Activated T-cell treated with anti-CD3 and anti-CD28 coated beads, Interleukin-2, amount 50 U/mL, for 4 hours (primary cell): ENCODE data around the gene SLC8B1. TPM values are rescaled to one million over a fixed set of nuclear protein-coding genes. Genes with fewer than 3 reads are reported as not detected.

Experiments used
- ATAC-seq, 2 donors: fragments of 200-7000 bp; cut with Tn5 transposase; one replicate each; pipeline ENCODE4 v1.10.0; 2021
- DNase-seq: peaks from one replicate; pipeline ENCODE4 v3.0.0-alpha.2; 2020
- H3K27me3 Mint-ChIP-seq: one replicate; pipeline ENCODE4 v1.8.0; 2021; ENCODE audit warnings: low read depth, mixed read lengths
- H3K36me3 Mint-ChIP-seq: one replicate; pipeline ENCODE4 v1.8.0; 2022; ENCODE audit warnings: mixed read lengths; ENCODE audit not compliant: insufficient read depth
- H3K4me1 Mint-ChIP-seq: one replicate; pipeline ENCODE4 v1.8.0; 2021; ENCODE audit warnings: low read depth, mixed read lengths
- H3K4me3 Mint-ChIP-seq: one replicate; pipeline ENCODE4 v1.8.0; 2021; ENCODE audit warnings: mild to moderate bottlenecking, moderate library complexity, mixed read lengths
- H3K9me3 Mint-ChIP-seq: one replicate; pipeline ENCODE4 v1.8.0; 2021; ENCODE audit warnings: mixed read lengths
- total RNA-seq, 3 donors: library from RNA; stranded (reverse); gene quantifications; one replicate each; pipeline ENCODE4 v1.2.1, GENCODE V29; 2021

The SLC8B1 gene
- total RNA-seq, 3 donors from 2014 or later, result 12.4 to 14.7 (median 13.6) TPM

- peaks cover 8% of the 10 kb centered on the region for H3K4me1 Mint-ChIP-seq
- DNase-seq (no peak), ATAC-seq (no peak)
- no peak overlapping the region for H3K4me3 Mint-ChIP-seq
- no peaks in the 10 kb centered on the region for H3K9me3 Mint-ChIP-seq
- no peaks in the 10 kb centered on the region for H3K27me3 Mint-ChIP-seq
- H3K36me3 Mint-ChIP-seq, result peaks cover 43% of the 10 kb centered on the region
Observed at GRCh38 chr12:113318900-113319628, 15.8 kb downstream of the SLC8B1 start.

DNA sequence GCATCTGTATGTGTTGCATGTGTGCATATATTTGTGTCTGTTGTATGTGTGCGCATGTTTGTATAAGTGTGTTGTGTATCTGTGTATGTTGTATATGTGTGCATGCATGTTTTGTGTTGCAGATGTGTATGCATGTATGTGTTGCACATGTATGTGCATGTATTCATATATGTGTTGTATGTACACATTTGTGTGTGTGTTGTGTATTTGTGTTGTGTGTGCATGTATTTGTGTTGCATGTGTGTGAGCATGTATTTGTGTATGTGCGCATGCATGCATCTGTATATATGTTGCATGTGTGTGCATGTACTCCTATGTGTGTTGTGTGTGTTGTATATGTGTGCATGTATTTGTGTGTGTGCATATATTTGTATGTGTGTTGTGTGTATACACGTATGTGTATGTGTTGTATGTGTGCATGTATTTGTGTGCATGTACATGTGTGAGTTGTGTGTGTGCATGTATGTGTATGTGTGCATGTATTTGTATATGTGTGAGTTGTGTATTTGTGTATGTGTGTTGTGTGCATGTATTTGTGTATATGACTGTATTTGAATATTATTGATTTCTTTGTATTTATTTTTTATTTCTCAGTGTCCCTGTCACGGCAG, 16.8 kb downstream of the SLC8B1 start:
- H3K27me3 Mint-ChIP-seq, result no peaks in the 10 kb centered on the region
- ATAC-seq (no peak), DNase-seq (no peak)
- H3K4me3 Mint-ChIP-seq, result no peak overlapping the region
- H3K9me3 Mint-ChIP-seq, result no peaks in the 10 kb centered on the region
- peaks cover 49% of the 10 kb centered on the region for H3K36me3 Mint-ChIP-seq
- H3K4me1 Mint-ChIP-seq, result peaks cover 2% of the 10 kb centered on the region

DNA sequence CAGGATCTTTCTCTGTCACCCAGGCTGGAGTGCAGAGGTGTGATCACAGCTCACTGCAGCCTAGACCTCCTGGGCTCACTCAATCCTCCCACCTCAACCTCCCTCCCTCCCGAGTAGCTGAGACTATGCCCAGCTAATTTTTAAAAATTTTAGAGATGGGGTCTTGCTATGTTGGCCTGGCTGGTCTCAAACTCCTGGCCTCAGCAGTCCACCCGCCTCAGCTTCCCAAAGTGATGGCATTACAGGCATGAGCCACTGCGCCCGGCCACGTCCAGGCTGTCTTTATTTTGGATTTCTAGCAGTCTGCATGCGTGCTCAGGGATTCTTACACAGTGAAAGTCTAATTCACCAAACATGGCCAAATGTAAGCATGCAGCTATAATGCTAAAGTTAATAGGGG, 17.8 kb downstream of the SLC8B1 start:
- Mint-ChIP-seq H3K9me3 (no peaks in the 10 kb centered on the region), H3K4me3 (no peak overlapping the region), H3K4me1 (no peaks in the 10 kb centered on the region), H3K27me3 (no peaks in the 10 kb centered on the region), H3K36me3 (peaks cover 42% of the 10 kb centered on the region)
- no peak for ATAC-seq
- no peak for DNase-seq

- Mint-ChIP-seq H3K36me3 (peaks cover 45% of the 10 kb centered on the region), H3K9me3 (no peaks in the 10 kb centered on the region)
Observed at GRCh38 chr12:113316155-113316554, 18.8 kb downstream of the SLC8B1 start.

DNA sequence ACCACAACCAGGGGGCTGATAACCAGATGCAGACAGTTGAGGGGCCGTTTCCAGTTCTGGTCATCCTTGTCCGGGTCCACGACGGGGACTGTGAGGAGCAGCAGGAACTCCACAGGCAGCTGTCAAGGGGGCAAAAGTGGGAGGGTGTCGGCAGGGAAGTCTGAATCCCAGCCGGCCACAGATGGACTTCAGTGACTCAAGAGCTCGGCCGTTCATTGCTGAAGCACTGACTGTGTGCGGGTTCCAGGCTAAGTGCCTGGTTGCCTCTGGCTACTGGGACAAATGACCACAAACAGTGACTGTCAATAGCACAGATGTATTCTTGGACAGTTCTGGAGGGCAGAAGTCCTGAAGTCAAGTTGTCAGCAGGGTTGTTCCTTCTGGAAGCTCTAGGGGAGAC, 19.6 kb downstream of the SLC8B1 start:
- Mint-ChIP-seq H3K9me3 (no peaks in the 10 kb centered on the region), H3K4me3 (no peak overlapping the region), H3K4me1 (no peaks in the 10 kb centered on the region), H3K27me3 (no peaks in the 10 kb centered on the region), H3K36me3 (peaks cover 51% of the 10 kb centered on the region)
- DNase-seq (no peak), ATAC-seq (no peak)

More at GRCh38 chr12:113316155-113316554, 18.8 kb downstream of the SLC8B1 start:
- ATAC-seq (no peak), DNase-seq (no peak)
- Mint-ChIP-seq H3K4me1 (no peaks in the 10 kb centered on the region), H3K4me3 (no peak overlapping the region), H3K27me3 (no peaks in the 10 kb centered on the region)

DNA sequence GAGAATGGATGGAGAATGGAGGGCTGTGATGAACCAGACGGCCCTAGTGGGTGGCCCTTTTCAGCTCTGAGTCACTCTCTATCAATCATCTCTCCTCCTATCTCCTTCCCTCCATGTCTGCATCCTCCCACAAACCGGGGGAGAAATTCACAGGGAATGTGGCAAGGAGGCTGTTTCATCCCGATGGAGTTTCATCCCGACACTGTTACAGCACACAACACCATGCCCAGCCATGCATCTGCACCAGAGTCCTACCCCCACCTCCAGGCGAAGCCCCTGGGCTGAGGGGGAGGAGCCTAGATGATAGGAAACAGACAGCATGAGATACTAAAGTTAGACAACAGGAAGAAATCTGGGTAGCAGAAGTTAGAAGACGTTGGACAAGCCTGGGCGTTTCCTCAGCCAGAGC, 20.8 kb downstream of the SLC8B1 start:
- H3K9me3 Mint-ChIP-seq, result no peaks in the 10 kb centered on the region
- no peak for DNase-seq
- peaks cover 43% of the 10 kb centered on the region for H3K36me3 Mint-ChIP-seq
- no peak overlapping the region for H3K4me3 Mint-ChIP-seq
- H3K4me1 Mint-ChIP-seq, result no peaks in the 10 kb centered on the region
- H3K27me3 Mint-ChIP-seq, result no peaks in the 10 kb centered on the region
- no peak for ATAC-seq

GRCh38 chr12:113310489-113310888, 24.4 kb downstream of the SLC8B1 start:
- no peaks in the 10 kb centered on the region for H3K9me3 Mint-ChIP-seq
- H3K27me3 Mint-ChIP-seq, result no peaks in the 10 kb centered on the region
- H3K36me3 Mint-ChIP-seq, result peaks cover 41% of the 10 kb centered on the region
- no peak overlapping the region for H3K4me3 Mint-ChIP-seq
- ATAC-seq (no peak), DNase-seq (no peak)
- H3K4me1 Mint-ChIP-seq, result no peaks in the 10 kb centered on the region

GRCh38 chr12:113306382-113306781, 28.5 kb downstream of the SLC8B1 start:
- no peak for DNase-seq
- no peak for ATAC-seq
- peaks cover 13% of the 10 kb centered on the region for H3K4me1 Mint-ChIP-seq
- no peaks in the 10 kb centered on the region for H3K27me3 Mint-ChIP-seq
- H3K4me3 Mint-ChIP-seq, result no peak overlapping the region
- no peaks in the 10 kb centered on the region for H3K9me3 Mint-ChIP-seq
- peaks cover 36% of the 10 kb centered on the region for H3K36me3 Mint-ChIP-seq

DNA sequence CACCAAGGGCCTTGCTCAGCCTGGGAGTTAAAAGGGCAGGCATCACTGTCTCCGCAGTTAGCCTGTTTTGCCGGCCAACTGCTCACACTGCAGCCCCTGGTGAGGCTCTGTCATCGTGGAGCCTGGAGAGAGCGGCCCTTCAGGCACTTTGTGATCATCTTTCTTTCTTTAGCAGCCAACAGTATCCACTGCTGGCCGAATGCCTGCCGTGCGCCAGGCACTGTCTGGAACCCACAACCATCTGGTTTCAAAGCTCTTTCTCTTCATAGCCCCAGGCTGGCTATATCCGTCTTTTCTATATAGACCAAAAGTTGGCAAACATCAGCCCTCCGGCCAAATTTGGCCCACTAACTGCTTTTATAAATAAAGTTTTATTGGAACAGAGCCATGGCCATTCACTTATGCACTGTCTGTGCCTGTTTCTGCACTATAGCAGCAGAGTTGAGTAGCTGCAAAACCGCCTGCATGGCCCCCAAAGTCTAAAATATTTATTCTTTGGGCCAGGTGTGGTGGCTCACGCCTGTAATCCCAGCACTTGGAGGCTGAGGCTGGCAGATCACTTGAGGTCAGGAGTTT, 29.5 kb downstream of the SLC8B1 start:
- ATAC-seq, result no peak
- H3K27me3 Mint-ChIP-seq, result no peaks in the 10 kb centered on the region
- H3K4me3 Mint-ChIP-seq, result no peak overlapping the region
- H3K4me1 Mint-ChIP-seq, result peaks cover 13% of the 10 kb centered on the region
- H3K9me3 Mint-ChIP-seq, result no peaks in the 10 kb centered on the region
- no peak for DNase-seq
- H3K36me3 Mint-ChIP-seq, result peaks cover 31% of the 10 kb centered on the region

DNA sequence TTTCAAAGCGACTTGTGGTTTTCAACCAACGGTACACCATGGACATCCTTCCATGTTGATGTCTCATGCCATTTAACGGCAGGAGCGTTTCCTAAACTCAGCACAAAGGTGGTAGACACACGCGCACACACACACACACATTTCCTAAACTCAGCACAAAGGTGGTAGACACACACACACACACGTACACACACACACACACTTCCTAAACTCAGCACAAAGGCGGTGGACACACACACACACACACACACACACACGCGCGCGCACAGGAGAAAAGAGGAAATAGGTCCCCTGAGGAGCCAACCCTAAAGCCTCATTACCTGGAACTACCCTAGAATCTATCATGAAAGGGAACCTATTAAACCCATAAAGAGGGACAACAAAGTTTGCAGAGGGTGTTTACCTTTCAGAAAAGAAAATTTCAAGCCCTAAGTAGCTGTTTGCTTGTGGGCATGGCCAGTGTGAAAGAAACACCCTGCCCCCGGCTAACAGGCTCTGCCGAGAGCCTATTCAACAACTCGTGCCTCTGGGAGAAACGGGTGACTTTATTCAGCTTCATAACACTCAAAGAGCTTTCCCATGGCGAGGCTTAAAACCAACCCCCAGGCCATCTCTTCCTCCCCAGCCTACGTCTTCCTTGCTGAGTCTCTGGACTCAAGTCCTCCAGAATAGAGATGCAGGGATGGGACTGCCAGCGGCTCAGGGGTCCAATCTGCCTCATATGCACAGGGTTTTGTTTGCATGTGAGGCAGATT, 31.8 kb downstream of the SLC8B1 start:
- peak in 1 of 2 donors; percentile 32 for ATAC-seq
- Mint-ChIP-seq H3K36me3 (peaks cover 26% of the 10 kb centered on the region), H3K9me3 (no peaks in the 10 kb centered on the region), H3K4me3 (no peak overlapping the region), H3K27me3 (no peaks in the 10 kb centered on the region), H3K4me1 (peaks cover 13% of the 10 kb centered on the region)
- no peak for DNase-seq

DNA sequence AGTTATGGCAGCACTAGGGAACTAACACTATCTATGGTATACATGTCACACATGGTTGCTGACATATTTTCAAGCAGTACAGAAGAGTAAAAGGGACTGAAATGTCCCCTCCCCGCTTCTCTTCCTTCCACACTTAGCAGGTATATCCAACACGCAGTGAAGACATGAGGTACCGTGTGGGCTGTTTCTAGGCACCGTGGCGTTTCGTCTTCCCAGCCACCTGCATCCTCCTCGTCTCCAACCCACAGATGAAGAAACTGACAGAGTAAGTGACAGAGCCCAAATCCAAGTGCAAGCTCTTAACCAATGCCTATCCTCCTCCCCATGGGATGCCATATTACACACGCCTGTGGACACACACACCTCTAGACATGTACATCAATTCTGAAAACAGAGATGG, 32.4 kb downstream of the SLC8B1 start:
- no peak for DNase-seq
- Mint-ChIP-seq H3K27me3 (no peaks in the 10 kb centered on the region), H3K4me1 (peaks cover 13% of the 10 kb centered on the region), H3K9me3 (no peaks in the 10 kb centered on the region), H3K4me3 (no peak overlapping the region), H3K36me3 (peaks cover 22% of the 10 kb centered on the region)
- ATAC-seq, result peak in 1 of 2 donors; percentile 7

- DNase-seq, result no peak
- no peak overlapping the region for H3K4me3 Mint-ChIP-seq
Observed at GRCh38 chr12:113301811-113302210, 33.1 kb downstream of the SLC8B1 start.

DNA sequence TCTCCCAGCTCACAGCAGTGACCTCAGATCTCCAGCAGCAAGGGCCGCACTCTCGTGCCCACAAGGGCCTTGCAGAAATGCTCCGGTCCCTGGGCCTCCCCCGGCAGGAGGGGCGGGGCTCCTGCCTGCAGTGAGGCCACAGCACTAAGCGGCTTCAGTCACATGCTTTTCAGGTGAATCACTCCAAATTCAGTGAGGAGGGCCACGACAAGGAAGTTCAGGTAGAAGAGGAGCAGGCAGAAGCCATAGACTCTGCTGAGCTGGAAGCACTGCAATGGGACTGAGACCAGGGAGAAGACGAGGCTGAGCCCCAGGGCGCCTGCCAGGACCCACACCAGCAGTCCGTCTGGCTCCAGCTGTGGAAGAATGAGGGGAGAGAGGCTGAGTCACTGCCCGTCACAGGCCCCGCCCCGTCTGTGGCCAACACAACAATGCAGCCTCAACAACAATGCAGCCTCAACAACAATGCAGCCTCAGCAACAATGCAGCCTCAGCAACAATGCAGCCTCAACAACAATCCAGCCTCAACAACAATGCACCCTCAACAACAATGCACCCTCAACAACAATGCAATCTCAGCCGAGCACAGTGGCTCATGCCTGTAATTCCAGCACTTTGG, 35.2 kb downstream of the SLC8B1 start:
- Mint-ChIP-seq H3K4me1 (peaks cover 13% of the 10 kb centered on the region), H3K9me3 (no peaks in the 10 kb centered on the region), H3K36me3 (peaks cover 17% of the 10 kb centered on the region), H3K4me3 (no peak overlapping the region), H3K27me3 (no peaks in the 10 kb centered on the region)
- ATAC-seq (no peak), DNase-seq (no peak)

More at GRCh38 chr12:113301811-113302210, 33.1 kb downstream of the SLC8B1 start:
- Mint-ChIP-seq H3K27me3 (no peaks in the 10 kb centered on the region), H3K9me3 (no peaks in the 10 kb centered on the region), H3K4me1 (peaks cover 13% of the 10 kb centered on the region), H3K36me3 (peaks cover 17% of the 10 kb centered on the region)
- no peak for ATAC-seq
